Measurements from ENCODE around the gene NKX2-8. TPM values are rescaled to one million over a fixed set of nuclear protein-coding genes. Genes with fewer than 3 reads are reported as not detected.

NKX2-8 gene
- total and polyA plus RNA-seq, 2 donors (not counting 1 experiment from before 2014, with no cell fraction given) = not detected

DNA sequence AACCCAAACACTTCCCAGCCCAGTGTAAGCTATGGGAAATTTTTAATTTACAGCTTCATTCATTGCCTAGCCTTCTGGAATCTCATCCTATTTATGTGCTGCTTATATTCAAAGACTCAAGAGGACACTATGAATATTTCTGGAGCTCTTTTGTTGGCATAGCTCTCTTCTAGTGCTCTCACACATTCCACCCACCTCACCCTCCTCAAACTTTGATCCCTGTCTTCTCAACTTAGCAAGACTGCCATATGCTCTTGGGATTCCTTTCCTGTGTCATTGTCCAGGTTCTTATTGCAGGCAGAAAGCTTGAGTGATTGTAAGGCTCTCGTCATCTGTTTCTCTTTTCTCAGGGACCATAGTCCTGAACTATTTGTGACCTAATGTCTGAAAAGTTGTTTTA is 44.4 kb downstream of the NKX2-8 start:
- ChIA-PET POLR2A (no interaction called here), CTCF (no interaction called here)
- Histone ChIP-seq H3K9me3 (ENCODE audit: control extremely low read depth in 1 of 3, control insufficient read depth in 2 of 3, insufficient read depth in 1 of 3, low read length in 2 of 3) (peaks cover 0 to 8% (median 0%) of the 10 kb centered on the region in 3 donors), H3K4me3 (ENCODE audit: control extremely low read depth in 1 of 5, extremely low read depth in 1 of 5, insufficient read depth in 1 of 5, low read depth in 2 of 5, low read length in 4 of 5) (no peak overlapping the region), H3K79me2 (ENCODE audit: control insufficient read depth, insufficient read depth, low read length) (no peaks in the 10 kb centered on the region), H3K9ac (ENCODE audit: low read length) (no peak overlapping the region), H3K27ac (ENCODE audit: low read length in 2 of 2) (no peak overlapping the region), H4K20me1 (ENCODE audit: control insufficient read depth, insufficient read depth, low read length, poor library complexity, severe bottlenecking) (no peaks in the 10 kb centered on the region), H3K27me3 (replicated peaks in 1 of 4; ENCODE audit: control extremely low read depth in 1 of 4, control insufficient read depth in 3 of 4, insufficient read depth in 4 of 4, low read length in 3 of 4) (no peaks in the 10 kb centered on the region), H3K4me2 (replicated peaks; ENCODE audit: low read depth, low read length, poor library complexity, severe bottlenecking) (no peak overlapping the region), H2AFZ (ENCODE audit: insufficient read depth, low read depth, low read length, poor library complexity, severe bottlenecking) (no peak overlapping the region), H3K4me1 (ENCODE audit: control insufficient read depth in 2 of 2, insufficient read depth in 2 of 2, low read length in 2 of 2) (no peaks in the 10 kb centered on the region), H3K36me3 (replicated peaks in 1 of 2; ENCODE audit: control extremely low read depth in 1 of 2, control insufficient read depth in 1 of 2, extremely low read depth in 1 of 2, insufficient read depth in 2 of 2, low read length in 1 of 2) (no peaks in the 10 kb centered on the region)
- H3K27me3 Mint-ChIP-seq = peaks cover 14% of the 10 kb centered on the region
- no peaks in the 10 kb centered on the region for H3K9me3 Mint-ChIP-seq (ENCODE audit: insufficient read depth)
- no peaks in the 10 kb centered on the region for H3K4me1 Mint-ChIP-seq
- TF ChIP-seq, protein P1, sequence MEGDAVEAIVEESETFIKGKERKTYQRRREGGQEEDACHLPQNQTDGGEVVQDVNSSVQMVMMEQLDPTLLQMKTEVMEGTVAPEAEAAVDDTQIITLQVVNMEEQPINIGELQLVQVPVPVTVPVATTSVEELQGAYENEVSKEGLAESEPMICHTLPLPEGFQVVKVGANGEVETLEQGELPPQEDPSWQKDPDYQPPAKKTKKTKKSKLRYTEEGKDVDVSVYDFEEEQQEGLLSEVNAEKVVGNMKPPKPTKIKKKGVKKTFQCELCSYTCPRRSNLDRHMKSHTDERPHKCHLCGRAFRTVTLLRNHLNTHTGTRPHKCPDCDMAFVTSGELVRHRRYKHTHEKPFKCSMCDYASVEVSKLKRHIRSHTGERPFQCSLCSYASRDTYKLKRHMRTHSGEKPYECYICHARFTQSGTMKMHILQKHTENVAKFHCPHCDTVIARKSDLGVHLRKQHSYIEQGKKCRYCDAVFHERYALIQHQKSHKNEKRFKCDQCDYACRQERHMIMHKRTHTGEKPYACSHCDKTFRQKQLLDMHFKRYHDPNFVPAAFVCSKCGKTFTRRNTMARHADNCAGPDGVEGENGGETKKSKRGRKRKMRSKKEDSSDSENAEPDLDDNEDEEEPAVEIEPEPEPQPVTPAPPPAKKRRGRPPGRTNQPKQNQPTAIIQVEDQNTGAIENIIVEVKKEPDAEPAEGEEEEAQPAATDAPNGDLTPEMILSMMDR (IDR thresholded peaks at IDR 0.05) = no peak
- no peak for TF ChIP-seq EZH2 (IDR thresholded peaks at IDR 0.05; ENCODE audit: borderline replicate concordance, insufficient read depth, low read depth, low read length, poor library complexity, severe bottlenecking)
- ATAC-seq (ENCODE audit: low read depth) (no peak), DNase-seq (no peak)
- intact Hi-C loops (cut with micrococcal nuclease) = no loop called here
- 100% methylated on average over 1 of the region's 1 CpG for WGBS (ENCODE audit: insufficient coverage)
- H3K4me3 Mint-ChIP-seq = no peak overlapping the region
- no peak overlapping the region for H3K27ac Mint-ChIP-seq

Other genes with a start within 250 kb of the NKX2-8 start
- not detected in 2 replicates for gene NKX2-1, start 62.4 kb downstream of the NKX2-8 start, total RNA-seq
- gene NKX2-1, start 62.4 kb downstream of the NKX2-8 start, polyA plus RNA-seq = not detected in 2 replicates
- not detected in 2 replicates for gene PAX9, start 79.2 kb upstream of the NKX2-8 start, total RNA-seq
- not detected in 2 replicates for gene PAX9, start 79.2 kb upstream of the NKX2-8 start, polyA plus RNA-seq

Data from B cell (primary cell).